Left cardiac atrium (tissue), 4 donors: Measurements from ENCODE around the gene PMS1. TPM values are rescaled to one million over a fixed set of nuclear protein-coding genes. Genes with fewer than 3 reads are reported as not detected.
"Not testable (repeated sequence)": the region's sequence is repeated elsewhere in the genome, so short reads cannot be mapped to it uniquely, and the experiment has no call there.

Source experiments
- ATAC-seq, 2 donors: fragments of 200-7000 bp; cut with Tn5 transposase; one replicate each; pipeline ENCODE4 v1.9.1; 2020; ENCODE audit warnings: mild to moderate bottlenecking in 2 of 2, moderate library complexity in 2 of 2
- DNase-seq: peaks from one replicate; pipeline ENCODE4 v3.0.0-alpha.2; 2020
- intact Hi-C, 2 donors: fragments of 100-400 bp; cut with DNase I; formaldehyde crosslinking; loops; one replicate each; pipeline versions ENCODE4 v1.14.1 to v1.15.1; 2022 to 2023
- long read RNA-seq: library from polyadenylated mRNA; unstranded; transcript quantifications from one replicate; pipeline ENCODE4 v2.0.0, GENCODE V29; 2021
- total RNA-seq, 2 donors: library from RNA; stranded (reverse); fragmentation: NEBNext Ultra II Directional; extraction: Animal tissue kit (Norgen Biotek cat#: 25700); gene quantifications; one replicate each; pipeline ENCODE4 v1.2.1, GENCODE V29; 2021
- donor health status: DM: no; HTN: yes; CAD: no.
- donor health status: DM: no; HTN: yes; CAD: no; lungs with severe emphysema.
- donor health status: DM: yes; HTN: yes; CAD: no.
- donor health status: Dilated cardiomyopathy.

Gene PMS1
- 10 to 100 TPM; 13.8 to 14.9 TPM for total RNA-seq
- long read RNA-seq, transcript PMS1-213 (13 exons, 3,225 nt), result major isoform, 9 of 19 reads
- long read RNA-seq, partial matches to known transcripts, result 3 of 19 reads
- long read RNA-seq, other reads (novel, unspliced or antisense), result 7 of 19 reads

GRCh38 chr2:189783927-189784867 lies at the start of gene PMS1, which contains the start of gene ORMDL1:
PMS1 (plus strand) TSS chr2:189784450; CDS start chr2:189791810, 7,360 bp downstream.
ORMDL1 (minus strand) TSS chr2:189784339; CDS start chr2:189782595, 1,744 bp downstream.
- intact Hi-C loops, result loop anchor here in 1 of 2 donors (1.0 kb wide), 1 partner anchor 22 kb away; the partner anchor contains the start of gene OSGEPL1
- DNase-seq (peak; percentile 97), ATAC-seq (peak; percentile 99)

- peak in 1 of 2 donors; percentile 53 for ATAC-seq
These were observed 33.1 kb upstream of the PMS1 start for GRCh38 chr2:189751080-189751658.

DNA sequence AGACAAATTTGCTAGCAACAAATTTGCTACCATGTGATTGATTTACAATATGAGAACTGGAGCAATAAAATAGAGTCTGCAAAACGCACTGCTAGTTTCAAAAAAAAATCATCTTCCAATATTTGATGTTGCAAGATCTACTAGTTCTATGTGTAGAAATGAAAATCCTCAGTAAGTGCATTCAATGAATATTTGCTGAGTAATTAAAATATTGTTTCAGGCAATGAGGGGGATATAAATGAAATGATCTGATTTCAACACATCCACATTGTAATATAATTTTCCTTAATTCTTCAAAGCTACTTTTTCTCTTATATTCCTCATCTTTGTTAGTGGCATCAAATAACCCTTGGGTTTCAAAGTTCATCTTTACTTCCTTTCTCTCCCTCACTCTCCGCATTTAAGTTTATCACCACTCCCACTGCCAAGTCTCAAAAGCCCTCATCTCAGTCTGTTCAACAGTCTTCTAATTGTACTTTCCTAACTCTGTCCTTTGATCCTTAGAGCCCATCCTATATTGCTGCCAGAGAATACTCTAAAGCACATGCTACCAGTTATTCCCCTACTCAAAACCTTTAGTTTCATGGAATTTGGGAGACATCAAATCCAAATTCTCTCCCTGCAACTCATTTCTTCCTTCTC lies 27.8 kb upstream of the PMS1 start:
- ATAC-seq, result no peak
- DNase-seq, result no peak
- intact Hi-C loops, result loop anchor here in 1 of 2 donors (10.0 kb wide), 1 partner anchor 318 kb away; no protein-coding TSS in a partner anchor

More at GRCh38 chr2:189751080-189751658, 33.1 kb upstream of the PMS1 start:
- intact Hi-C loops, result loop anchor here in 1 of 2 donors (10.0 kb wide), 1 partner anchor 324 kb away; no protein-coding TSS in a partner anchor
- DNase-seq, result no peak

- DNase-seq, ATAC-seq, intact Hi-C loops: not testable (repeated sequence)
These were observed 24.1 kb upstream of the PMS1 start for GRCh38 chr2:189760154-189760553.

- no peak for ATAC-seq
- intact Hi-C loops, result loop anchor here in 1 of 2 donors (1.0 kb wide), 1 partner anchor 22 kb away; the partner anchor contains the start of genes ORMDL1 and PMS1
These were observed 22.1 kb upstream of the PMS1 start for GRCh38 chr2:189762229-189762550.

DNA sequence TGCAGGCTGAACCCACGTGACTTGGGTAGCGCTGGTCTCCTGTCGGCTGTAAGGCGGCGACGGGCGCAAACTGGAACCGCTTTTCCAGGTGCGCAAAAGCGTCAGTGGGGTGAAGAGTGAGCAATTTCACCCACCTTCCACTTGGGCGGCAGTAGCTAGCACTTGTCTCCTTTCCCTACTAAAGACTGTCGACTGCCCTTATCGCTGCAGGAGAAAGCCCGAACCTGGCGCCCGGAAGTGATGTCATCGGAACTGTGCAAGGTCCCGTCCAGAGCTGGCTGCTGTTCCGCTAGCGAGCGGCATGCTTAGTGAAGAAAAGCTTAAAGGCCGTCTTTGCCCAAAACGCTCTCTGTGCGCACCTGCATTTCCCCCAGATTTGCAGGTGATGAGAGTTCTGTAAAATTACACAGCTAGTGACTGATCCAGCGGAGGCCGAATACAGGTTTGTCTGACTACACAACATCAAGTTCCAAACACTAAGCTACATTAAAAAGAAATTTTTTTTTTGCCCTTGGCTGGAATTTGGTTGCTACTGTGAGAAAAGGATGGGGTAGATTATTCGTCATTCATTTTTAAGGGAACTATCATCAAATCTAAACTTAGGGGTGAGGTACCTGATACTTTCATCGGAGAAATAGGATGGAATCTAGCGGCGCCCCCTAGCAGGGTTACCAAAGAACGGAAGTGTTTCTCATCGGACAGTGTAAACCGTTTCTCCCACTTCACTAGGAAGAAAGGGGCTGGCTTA lies 21.5 kb upstream of the PMS1 start, which contains the start of gene OSGEPL1:
Gene OSGEPL1 (minus strand): TSS at position 242 of the 748 bp plus-strand sequence. CDS start 1,152 bp downstream, outside the sequence.
- intact Hi-C loops, result loop anchor here in 1 of 2 donors (1.0 kb wide), 1 partner anchor 22 kb away; the partner anchor contains the start of genes ORMDL1 and PMS1
- peak; percentile 95 for DNase-seq
- ATAC-seq, result peak; percentile 98

More at GRCh38 chr2:189762229-189762550, 22.1 kb upstream of the PMS1 start:
- no peak for DNase-seq

GRCh38 chr2:189763908-189764661 lies 20.2 kb upstream of the PMS1 start:
- no peak for DNase-seq
- intact Hi-C loops, result no loop called here
- no peak for ATAC-seq

DNA sequence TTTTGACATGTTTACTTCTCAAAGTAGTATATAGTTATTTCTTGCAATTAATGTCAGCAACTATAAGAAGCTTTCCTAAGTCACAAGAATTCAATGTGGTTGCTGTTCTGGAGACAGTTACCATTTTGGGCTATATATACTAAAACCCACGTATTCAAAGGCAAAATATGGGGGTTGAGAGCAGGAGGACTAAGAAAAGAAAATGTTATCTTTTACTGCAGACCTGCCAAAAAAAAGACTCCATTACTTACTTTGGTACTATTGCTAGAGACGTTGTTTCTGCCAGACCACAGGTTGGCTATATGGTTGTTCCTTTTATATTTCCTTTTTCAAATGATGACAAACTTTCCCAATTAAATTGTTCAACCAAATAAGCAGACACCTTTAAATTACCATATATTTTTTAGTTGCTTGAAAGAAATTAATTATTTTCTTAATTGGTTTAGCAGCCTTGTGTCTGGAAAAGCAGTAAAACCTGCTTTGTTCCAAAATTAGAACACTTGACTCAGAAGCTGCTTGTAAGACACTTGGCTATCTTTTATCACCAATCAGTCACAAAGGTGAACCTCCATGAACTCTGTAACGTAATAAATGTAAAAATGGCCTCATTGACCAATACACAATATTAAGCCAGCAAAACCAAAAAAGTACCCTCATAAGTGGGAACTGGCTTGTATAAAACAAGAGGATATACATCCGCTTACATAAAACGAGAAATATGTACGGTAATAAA lies 13.5 kb upstream of the PMS1 start:
- no peak for ATAC-seq
- intact Hi-C loops, result no loop called here

GRCh38 chr2:189772212-189772611 lies 12.0 kb upstream of the PMS1 start:
- ATAC-seq (no peak), DNase-seq (no peak)
- intact Hi-C loops, result no loop called here

More for the DNA sequence above, 13.5 kb upstream of the PMS1 start:
- no peak for DNase-seq

GRCh38 chr2:189782221-189782671 lies 2.0 kb upstream of the PMS1 start:
- ATAC-seq, result no peak
- intact Hi-C loops, result no loop called here

DNA sequence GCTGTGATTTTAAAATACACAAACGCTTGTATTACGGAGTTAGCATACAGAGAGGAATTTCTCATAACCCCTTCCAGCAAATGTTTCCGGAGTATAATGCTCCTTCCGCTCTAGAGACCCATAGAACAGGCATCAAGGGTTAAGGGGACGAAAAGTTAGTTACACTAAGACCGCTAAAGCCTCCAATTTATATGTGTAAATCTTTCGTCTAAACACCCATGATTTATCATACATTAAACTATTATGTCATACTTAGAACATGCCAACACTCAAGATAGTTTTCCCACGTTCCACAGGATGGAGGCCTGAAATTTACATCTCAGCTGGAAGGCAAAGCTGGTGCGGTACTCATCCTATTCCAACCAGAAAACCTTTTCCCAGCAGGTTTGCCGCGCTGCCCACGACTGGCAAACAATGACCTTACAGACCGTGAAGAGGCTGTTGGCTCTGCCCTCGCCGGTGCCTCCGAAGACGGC lies 761 bp upstream of the PMS1 start:
- no peak for DNase-seq
- peak in 1 of 2 donors; percentile 22 for ATAC-seq
- intact Hi-C loops, result no loop called here

More at GRCh38 chr2:189782221-189782671, 2.0 kb upstream of the PMS1 start:
- DNase-seq, result no peak

- intact Hi-C loops, result no loop called here
- ATAC-seq (no peak), DNase-seq (no peak)
These were observed 7.2 kb downstream of the PMS1 start for GRCh38 chr2:189791338-189792042.

DNA sequence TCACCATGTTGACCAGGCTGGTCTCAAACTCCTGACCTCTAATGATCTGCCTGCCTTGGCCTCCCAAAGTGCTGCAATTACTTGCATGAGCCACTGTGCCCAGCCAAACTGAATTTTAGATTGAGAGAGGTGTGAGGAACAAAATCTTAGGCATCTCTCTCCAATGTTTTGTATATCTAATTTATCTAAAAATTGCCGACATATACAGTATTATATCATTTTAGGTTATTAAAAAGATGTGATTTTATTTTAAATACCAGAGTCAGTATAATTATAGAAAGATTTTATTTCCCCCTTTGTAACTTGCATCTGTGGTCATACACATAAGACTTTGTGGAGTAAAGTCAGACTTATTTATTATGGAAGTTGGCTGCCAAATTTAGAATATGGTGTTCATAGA lies 10.1 kb downstream of the PMS1 start:
- DNase-seq, result no peak
- no peak for ATAC-seq
- intact Hi-C loops, result no loop called here

DNA sequence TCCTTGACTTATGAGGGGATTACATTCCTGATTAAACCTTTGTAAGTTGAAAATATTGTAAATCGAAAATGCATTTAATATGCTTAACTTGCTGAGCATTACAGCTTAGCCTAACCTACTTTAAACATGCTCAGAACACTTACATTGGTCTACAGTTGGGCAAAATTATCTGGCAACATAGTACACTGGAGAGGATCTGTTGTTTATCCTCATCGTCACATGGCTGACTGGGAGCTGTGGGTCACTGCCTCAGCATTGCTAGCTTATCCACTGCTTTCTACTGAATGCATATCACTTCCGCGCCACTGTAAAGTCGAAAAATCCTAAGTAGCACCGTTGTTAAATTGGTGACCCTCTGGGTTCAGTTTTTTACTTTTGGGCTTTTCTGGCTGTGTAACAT lies 13.7 kb downstream of the PMS1 start:
- intact Hi-C loops, result no loop called here
- ATAC-seq, result no peak

DNA sequence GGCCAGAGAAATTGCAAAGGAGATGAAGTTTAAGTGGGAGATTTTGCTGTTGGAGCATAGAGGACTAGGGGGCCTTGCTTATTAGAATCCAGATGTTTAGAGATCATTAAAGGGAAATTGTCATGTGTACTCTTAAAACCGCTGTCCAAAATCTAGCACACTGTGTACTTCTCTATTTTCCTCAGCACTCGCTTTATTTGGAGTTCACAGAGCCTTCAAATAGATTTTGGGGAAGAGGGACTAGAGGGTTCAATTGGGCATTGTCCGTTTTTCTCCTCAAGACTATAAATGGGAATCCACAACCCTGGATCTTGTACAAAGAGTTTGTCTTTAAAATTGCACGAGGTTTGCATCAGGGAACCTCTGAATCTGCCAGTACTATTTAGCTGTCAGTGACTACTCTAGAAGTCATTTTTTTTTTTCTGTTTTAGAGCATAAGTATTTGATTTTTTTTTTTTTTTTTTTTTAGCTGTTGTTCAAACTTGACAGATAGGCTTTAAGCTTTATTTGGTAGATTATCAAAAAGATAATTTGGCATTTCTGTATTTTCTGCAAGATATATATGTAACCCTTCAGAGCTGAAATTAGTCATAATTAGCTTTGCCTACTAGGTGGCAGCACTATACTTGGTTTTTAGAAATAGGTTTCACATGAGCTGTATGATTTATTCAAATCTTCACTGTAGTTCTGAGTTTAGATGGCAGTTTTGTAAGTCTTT lies 14.2 kb downstream of the PMS1 start:
- ATAC-seq (peak in 1 of 2 donors; percentile 65), DNase-seq (no peak)
- intact Hi-C loops, result no loop called here

More for the DNA sequence above, 13.7 kb downstream of the PMS1 start:
- DNase-seq, result no peak
